ENCODE measurements around the gene GATAD2A.

Gene GATAD2A

DNA sequence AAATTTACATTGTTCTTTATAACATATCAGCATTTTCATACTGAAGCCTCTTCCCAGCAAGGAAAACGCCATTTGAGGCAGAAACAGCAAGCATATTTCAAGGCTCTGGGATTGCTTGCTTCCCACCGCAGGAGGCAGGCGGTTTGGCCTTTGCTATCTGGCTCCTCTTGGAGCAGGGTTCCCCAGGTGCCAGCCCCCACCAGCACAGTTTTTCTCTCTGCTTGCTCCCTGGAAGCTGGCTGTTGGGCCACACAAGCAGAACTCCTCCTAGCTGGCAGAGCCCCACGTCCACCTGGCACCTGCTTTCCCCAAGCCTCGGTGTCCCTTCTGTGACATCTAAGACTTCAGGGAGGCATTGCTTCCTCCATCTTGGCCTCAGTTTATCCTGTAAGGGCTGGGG is 16.7 kb downstream of the GATAD2A start:
- no peak for DNase-seq

DNA sequence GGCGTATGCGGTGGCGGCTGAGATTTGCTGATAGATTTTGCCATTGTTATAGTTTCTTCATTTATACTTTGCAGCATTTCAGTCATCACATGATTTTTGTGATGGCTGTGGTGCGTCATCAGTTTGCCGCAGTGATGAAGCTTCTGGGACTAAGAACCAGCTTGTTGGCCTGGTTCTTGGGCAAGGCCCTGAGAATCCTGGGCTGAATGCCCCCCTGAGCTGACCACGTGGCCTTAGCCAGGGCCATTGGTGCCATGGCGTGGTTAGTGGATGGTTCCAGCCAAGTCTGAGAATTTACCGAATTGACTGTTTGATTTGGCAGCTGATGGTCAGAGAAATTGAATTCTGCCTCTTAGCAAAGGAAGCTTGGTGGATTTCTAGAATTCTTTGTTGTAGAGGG is 17.8 kb downstream of the GATAD2A start:
- no peak for DNase-seq

DNA sequence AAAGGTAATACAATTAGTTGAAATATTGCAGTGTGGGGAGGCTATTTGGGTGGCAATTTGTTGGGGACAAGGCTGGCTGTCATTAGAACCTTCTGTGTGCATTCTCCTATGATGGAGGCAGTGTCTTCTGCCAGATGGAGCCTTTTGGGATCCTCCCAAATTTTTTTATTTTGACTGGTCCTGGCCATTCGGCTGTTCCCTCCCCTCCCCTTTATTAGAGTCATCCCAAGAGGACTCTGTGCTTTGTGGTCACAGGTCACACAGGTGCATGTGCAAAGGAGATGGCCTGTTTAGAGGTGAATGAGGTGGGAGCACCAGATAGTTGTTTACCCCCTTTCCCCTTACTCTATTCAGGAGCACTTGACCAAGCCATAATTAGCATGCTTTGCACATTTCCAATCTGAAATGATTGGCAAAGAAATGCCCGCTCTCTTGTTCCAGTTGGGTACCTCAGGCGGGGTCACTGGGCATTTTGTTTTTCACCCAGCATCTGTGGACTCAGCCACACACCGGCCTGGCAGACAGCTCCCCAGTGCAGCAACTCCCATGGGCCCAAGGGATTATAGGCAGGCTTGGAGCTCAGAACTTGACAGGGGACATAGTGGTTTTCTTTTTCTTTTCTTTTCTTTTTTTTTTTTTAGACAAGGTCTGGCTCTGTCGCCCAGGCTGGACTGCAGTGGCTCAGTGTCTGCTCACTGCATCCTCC is 19.8 kb downstream of the GATAD2A start:
- no peak for DNase-seq

DNA sequence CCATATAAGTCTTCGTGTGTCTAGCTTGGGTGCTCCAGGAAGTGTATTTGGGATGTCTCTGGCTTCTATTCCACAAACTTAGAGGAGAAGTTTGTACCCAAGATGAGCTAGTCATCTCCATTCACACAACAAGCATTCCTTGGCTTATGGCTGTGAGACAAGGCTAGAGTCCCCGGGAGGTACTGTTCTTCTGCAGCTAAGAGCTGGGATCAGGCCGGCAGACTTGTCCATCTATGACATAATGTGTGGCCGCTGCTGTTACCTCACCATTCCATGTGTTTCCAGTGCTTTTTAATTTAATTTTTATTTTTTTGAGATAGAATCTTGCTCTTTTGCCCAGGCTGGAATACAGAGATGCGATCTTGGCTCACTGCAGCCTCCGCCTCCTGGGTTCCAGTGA is 20.7 kb downstream of the GATAD2A start:
- DNase-seq: no peak

DNA sequence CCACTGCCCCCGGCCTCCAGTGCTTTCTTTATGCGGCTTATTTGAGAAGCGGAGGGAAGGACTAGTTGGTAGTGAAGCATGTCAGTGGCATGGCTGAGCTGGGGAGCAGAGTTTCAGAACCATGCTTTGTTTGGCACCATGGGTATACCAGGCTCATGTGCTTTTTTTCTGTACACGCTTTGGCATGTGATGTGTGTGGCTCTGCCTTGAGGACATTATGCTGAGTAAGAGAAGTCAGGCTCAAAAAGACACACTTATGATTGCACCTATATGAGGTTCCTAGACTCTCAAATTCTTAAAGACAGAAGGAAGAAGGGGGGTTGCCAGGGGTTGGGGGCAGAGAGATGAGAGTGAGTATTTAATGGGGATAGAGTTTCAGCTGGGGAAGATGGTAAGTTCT is 21.3 kb downstream of the GATAD2A start:
- no peak for DNase-seq

DNA sequence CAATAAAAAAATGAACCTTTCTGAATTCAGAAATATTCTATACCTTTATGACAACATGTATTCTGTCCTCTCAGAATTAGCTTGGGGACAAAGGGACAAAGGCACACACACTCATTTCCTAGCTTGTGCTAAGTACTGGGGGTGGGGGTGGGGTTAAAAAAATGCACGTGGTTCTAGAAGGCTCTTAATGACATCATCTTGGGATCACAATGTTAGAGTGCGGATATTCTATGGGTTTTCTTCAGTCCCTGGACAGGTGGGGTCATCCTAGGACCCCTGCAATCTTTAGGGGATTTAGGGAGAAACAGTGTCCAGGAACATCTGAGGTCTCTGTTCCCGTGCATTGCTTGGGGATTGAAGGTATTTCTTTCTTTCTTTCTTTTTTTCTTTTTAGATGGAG is 21.8 kb downstream of the GATAD2A start:
- no peak for DNase-seq

DNA sequence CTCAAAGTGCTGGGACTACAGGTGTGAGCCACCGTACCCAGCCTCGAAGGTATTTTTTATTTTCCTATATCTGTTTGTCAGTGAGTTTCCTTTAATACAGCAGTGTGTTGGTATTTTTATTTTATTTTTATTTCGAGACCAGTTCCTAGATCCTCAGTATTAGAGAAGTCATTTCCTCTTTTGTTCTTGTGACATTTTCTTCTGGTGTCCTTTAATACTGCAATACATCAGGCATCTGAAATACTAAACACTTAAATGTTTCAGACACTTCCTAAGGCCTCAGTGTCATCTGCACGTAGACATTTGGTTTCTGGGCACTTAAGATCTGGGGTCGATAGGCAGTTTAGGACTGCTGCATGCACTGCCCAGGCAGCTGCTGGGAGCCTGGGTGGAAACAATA is 22.5 kb downstream of the GATAD2A start:
- DNase-seq: peak; percentile 39

DNA sequence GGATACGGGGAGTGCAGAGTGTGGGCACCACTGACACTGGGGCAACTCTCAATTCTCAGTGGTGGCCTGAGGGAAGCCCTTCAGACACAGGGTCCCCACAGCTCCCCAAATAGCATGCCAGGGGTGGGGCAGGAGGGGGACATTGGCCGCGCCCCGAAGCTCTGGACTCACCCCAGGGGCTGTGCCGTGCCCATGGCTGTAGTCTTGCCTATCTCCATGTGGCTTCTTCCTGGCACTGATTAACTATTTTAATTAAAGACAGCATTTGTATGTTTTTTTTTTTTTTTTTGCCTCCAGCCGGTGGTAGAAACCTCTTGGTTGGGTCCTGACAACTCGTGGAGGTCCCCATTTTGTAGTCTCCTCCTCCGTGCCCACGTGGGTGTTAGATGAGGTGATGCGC is 23.3 kb downstream of the GATAD2A start:
- no peak for DNase-seq

DNA sequence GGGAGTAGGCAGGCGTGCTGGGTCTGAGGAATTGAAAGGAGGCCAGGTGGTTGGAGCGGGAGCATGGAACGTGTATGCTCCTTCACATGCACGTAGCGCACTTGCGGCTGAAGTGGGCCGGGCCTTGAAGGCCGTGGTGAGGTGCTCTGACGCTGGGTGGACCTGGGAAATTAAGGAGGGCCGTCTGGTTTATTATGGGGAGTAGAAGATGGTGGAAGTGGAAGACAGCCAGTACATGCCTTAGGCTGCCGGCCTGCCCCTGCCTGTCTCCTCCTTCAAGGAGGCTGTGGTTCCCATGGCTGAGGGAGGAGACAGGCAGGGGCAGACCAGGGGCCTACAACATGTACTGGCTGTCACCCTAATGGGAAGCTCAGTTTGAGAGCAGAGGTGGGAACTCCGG is 23.9 kb downstream of the GATAD2A start:
- DNase-seq: no peak

DNA sequence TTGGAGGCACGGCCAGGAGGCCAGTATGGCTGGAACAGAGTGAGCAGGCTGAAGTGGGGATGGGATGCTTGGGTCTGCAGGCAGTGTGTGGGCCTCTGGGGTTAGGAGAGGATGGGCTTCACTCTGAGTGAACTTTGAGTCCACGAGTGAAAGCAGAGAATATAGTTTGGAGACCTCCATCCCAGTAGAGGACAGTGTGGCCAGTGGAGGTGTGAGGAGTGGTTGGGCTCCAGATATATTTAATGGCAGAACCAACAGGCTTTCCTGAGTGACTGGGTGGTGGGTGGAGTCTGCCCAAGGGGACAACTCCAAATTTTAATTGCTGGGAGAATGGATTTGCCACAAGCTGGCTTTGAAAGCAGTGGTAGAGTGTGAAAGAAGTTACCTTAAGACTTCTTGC is 27.3 kb downstream of the GATAD2A start:
- no peak for DNase-seq

DNA sequence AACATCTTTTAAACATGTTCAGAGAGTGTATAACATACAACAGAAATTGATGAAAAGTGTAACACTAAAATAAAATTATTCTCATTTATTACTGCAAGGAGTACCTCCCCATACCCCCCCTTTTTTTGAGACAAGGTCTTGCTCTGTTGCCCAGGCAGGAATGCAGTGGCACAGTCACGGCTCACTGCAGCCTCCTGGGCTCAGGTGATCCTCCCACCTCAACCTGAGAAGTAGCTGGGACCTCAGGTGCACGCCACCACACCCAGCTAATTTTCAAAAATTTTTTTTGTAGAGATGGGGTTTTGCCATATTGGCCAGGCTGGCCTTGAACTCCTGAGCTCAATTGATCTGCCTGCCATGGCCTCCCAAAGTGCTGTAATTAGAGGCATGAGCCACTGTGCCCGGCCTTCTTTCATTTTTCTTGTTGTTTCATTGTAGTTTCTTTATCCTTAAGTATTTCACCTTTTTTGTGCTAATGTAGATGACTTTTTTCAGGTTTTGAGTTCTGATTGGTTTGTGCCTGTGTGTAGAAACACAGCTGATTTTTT is 28.3 kb downstream of the GATAD2A start:
- no peak for DNase-seq

DNA sequence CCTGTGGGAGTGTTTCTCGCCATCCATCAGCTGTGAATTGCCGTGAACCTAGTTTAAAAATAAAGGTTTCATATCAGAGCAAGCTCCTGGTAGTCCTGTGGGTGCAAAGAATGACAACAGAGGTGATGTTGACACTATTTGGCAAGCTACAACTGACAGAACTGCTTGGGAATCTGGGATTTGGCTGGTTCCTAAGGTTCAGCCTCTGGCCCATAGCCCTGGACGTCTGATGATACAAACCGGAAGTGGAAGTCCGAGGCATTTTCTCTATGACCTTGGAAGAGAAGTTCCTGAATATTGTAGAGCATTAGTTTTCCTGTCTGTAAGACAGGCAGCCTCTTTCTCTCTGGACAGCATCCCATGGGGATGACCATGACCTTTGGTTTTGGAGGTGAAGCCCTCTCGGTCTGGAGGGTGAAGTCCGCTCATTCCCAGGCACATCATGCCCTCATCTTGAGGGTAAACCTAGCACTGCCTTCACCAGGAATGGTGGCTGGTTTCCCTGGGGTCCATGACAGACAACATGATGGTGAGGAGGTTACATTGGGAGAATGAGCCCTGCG is 29.1 kb downstream of the GATAD2A start:
- no peak for DNase-seq

DNA sequence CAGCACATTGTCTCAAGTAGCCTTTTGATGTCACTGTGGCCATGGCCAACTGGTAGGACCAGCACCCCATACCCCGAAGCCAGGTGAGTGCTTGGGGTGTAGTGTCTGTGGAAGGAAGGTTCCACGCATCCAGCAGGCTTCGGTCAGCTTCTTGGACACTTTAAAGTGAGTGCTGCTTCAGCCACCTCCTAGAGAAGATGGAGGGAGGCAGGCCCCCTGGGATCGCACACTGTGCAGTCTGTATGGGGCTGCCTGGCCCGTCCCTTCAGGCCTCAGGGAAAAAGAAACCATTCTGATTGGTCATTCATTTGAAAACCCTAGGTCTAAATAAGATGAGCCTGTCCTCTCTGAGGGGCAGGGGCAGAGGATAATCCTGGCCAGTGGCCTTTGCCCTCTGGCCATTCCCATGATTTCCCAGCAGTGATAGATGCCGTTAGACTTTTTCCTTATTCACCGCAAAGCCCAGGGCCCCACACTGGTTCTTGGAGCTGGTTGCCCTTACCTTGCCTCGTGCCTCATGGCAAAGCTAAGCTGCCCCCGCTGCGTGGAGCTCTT is 30.7 kb downstream of the GATAD2A start:
- no peak for DNase-seq

DNA sequence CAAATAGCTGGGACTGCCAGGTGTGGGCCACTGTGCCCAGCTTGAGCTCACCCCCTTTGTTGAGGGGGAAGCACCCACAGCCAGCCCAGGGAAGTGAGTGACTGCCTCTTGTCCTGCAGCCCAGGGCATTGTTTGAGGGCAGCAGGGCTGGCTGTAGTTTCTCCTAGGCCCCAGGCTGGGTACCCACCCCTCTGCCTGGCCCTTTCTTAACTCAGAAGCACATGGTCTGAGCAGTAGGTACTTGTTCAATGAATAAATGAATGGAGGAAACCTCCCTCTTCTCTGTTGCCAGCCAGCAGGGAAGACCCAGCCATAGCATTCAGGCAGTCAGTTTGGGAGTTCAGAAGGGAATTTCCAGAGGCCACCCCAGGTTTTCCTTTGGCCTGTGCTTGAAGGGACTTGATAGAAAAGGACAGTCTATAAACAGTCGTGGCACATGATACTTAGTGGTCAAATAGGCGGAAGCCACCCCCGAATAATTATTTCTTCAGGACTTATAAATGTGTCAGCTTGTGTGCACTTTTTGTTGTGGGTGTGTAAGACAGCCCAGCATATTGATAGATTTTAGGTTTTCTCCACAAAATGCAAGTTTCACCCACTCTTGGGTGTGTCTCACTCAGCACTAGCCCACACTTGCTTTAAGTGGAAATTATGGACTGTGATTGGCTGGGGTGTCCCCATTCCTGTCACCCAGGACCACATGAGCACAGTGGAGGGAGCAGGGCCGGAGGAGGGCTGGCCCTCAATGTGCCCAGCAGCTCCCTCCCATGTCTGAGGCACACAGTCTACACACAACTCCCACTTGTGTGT is 33.1 kb downstream of the GATAD2A start:
- no peak for DNase-seq

DNA sequence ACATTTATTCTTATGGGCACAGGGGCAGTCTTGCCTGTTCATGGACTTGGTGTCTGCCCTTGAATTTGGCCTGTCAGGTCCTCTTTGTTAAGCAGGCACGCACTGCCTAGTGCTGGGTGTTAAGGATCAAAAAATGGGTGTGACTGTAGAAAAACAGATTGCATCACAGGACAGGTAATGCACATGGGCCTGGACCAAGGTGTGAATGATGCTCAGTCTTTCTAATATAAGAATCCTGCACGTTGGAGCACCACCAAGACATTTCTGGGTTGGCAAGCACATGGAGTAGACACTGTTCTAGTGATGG is 33.7 kb downstream of the GATAD2A start:
- no peak for DNase-seq

DNA sequence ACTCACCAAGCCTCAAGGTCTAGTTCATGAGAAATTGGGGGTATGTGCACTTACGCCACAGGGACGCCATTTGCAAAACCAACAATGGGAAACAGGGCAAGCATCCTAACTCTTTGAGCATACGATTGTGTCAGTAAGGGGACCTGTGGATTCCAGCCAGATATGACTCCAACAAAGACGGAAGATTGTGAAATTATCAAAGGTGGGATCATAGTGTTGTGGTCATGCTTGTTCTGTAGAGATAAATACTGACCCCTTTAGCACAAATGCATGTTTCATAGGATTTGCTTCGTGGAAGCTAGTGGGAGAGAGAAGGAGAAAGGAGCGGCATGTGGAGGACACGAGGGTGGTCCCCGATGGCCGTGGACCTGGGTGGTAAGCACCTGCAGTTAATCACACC is 37.8 kb downstream of the GATAD2A start:
- DNase-seq: no peak

DNA sequence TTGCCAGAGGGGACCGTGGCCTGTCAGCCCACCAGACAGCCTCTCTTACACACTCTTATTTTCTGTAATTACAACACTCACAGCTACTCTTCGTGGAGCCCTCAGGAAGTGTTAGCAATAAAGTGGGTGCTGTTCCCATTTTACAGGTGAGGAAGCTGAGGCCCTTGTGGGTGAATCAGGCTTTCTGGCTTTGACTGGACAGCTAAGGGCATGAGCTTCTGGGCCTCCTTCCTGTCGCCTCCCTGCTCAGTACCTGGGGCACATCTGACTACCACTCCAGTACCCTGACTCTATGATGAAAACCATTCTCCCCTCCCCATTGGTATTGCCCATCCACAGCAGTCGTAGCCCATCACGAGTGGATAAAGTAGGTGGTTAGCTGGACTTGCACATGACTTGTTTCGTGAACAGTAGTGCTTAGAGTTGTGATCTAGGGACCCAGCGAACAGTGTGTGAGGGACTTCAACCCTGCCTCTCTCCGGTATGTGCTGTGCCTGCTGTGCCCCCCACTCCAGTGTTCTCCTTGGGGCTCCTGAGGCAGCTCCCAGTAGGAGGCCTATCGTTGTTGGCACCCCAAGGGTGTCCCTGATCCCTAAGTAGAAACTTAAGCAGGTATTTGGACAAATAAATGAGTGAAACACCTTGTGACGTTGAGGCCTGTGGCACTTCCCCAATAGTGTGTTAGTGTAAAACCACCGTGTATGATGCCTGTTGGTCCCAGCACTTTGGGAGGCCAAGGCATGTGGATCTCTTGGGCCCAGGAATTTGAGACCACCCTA is 38.6 kb downstream of the GATAD2A start:
- DNase-seq: no peak

DNA sequence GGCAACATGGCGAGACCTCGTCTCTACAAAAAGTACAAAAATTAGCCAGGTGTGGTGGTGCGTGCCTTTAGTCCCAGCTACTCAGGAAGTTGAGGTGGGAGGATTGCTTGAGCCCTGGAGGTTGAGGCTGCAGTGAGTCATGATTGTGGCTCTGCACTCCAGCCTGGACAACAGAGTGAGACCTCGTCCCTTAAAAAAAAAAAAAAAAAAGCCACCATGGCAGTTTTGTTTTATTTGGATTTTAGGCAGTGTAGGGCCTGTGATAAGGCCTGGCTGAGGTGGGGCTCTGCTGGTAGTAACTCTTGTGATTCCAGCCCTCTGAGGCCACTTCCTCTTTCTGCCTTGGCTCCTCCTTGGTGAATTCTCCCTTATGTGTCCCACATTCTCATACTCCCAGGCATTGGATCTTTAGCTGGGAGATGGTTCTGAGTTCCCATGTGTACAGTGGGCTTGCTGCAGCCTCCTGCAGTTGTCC is 39.2 kb downstream of the GATAD2A start:
- DNase-seq: peak; percentile 76

DNA sequence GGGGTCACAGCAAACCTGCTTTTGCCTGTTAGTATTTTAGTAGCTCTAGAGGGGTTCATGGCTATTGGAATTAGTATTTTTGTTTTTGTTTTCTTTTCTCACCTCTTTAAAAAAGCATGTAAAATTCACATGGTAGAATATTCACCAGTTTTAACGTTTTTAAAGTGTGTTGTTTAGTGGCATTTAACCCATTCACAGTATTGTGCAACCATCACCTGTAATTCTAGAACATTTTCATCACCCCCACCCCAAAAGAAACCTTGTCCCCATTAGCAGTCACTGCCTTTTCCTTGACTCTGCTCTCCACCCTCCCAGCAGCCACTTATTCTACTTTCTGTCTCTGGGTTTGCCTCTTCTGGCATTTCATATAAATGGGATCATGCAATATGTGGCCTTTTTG is 39.8 kb downstream of the GATAD2A start:
- DNase-seq: no peak

DNA sequence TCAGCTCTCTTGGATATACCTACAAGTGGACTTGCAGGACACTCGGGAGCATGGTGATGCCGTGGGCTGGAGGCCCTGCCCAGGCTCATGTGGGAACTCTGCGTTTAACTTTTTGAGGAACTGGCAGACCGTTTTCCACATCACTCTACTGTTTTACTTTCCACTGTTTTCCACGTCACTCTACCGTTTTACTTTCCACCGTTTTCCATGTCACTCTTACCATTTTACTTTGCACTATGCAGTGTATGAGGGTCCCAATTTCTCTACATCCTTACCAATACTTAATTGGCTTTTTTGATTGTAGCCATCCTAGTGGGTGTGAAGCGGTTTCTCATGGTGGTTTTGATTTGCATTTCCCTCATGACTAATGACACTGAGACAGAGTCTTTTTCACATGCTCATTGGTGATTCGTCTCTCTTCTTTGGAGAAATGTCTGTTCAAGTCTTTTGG is 40.5 kb downstream of the GATAD2A start:
- peak; percentile 70 for DNase-seq

DNA sequence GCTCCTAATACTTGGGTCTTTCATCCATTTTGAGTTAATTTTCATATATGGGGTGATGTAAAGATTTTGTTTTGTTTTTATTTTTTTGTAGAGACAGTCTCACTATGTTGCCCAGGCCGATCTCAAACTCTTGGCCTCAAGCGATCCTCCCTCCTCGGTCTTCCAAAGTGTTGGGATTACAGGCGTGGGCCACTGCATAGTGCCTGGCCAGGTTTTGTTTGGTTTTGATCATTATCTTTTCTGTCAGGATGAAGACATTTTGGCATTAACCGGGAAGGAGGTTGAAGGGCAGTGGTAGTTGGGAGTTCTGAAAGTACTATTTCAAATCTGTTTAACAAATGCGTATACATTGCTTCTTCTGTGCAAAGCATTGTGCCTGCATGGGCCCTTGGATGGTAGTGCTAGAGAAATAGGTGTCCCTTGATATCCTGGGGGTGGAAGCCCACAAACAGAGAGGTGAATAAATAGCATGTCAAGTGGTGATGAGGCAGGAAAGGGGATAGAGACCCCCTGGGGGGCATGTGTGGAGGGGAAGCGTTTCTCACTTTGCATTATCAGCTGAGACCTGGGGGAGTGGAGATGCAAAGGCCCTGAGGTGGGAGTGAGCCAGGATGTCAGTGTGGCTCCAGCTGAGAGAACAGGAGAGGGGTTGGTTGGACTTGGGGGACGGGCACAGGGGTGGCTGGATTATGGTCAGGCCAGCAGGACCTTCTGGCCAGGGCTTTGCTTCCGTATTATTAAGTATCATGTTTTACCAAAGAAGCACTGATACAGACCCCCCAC is 41.4 kb downstream of the GATAD2A start:
- no peak for DNase-seq

Data from suppressor macrophage treated with lipopolysaccharide for 4 hours (primary cell).